GM18508 (cell line): ENCODE measurements around the gene NLRX1.
"Not testable (repeated sequence)": the region's sequence is repeated elsewhere in the genome, so short reads cannot be mapped to it uniquely, and the experiment has no call there.

Source experiments
- ATAC-seq: cut with Tn5 transposase; IDR thresholded peaks from one replicate; pipeline ENCODE4 v1.9.1; 2021; ENCODE audit warnings: moderate number of reproducible peaks; ENCODE audit not compliant: insufficient read depth, unreplicated experiment

NLRX1 gene

GRCh38 chr11:119181677-119182412 is 13.3 kb downstream of the NLRX1 start:
- no peak for ATAC-seq

- not testable (repeated sequence) for ATAC-seq
Measured at GRCh38 chr11:119184399-119184798, 15.9 kb downstream of the NLRX1 start.

GRCh38 chr11:119185981-119186634 is 17.6 kb downstream of the NLRX1 start:
- ATAC-seq = no peak

GRCh38 chr11:119187123-119187892 is 18.8 kb downstream of the NLRX1 start:
- ATAC-seq = no peak

- no peak for ATAC-seq
Measured at GRCh38 chr11:119188067-119188466, 19.5 kb downstream of the NLRX1 start.

- no peak for ATAC-seq
Measured at GRCh38 chr11:119188887-119189286, 20.4 kb downstream of the NLRX1 start.

GRCh38 chr11:119189393-119189792 is 20.9 kb downstream of the NLRX1 start:
- ATAC-seq = no peak

GRCh38 chr11:119190531-119190930 is 22.0 kb downstream of the NLRX1 start:
- ATAC-seq = no peak

GRCh38 chr11:119191265-119191664 is 22.7 kb downstream of the NLRX1 start:
- ATAC-seq = not testable (repeated sequence)

GRCh38 chr11:119192111-119192510 is 23.6 kb downstream of the NLRX1 start:
- ATAC-seq = no peak

GRCh38 chr11:119193001-119193400 is 24.5 kb downstream of the NLRX1 start:
- no peak for ATAC-seq

- ATAC-seq = no peak
Measured at GRCh38 chr11:119193626-119194025, 25.1 kb downstream of the NLRX1 start.

GRCh38 chr11:119194811-119195440 is 26.4 kb downstream of the NLRX1 start:
- ATAC-seq = no peak

GRCh38 chr11:119195680-119196079 is 27.2 kb downstream of the NLRX1 start:
- no peak for ATAC-seq

- no peak for ATAC-seq
Measured at GRCh38 chr11:119196833-119197483, 28.4 kb downstream of the NLRX1 start.

- ATAC-seq = no peak
Measured at GRCh38 chr11:119198925-119199324, 30.4 kb downstream of the NLRX1 start.

- not testable (repeated sequence) for ATAC-seq
Measured at GRCh38 chr11:119201236-119201635, 32.7 kb downstream of the NLRX1 start.

GRCh38 chr11:119202554-119202953 is 34.0 kb downstream of the NLRX1 start:
- no peak for ATAC-seq

- no peak for ATAC-seq
Measured at GRCh38 chr11:119204066-119204465, 35.5 kb downstream of the NLRX1 start.

- no peak for ATAC-seq
Measured at GRCh38 chr11:119205080-119205479, 36.6 kb downstream of the NLRX1 start.
